B cell (primary cell): ENCODE results near the gene MOB2. TPM values are rescaled to one million over a fixed set of nuclear protein-coding genes. Genes with fewer than 3 reads are reported as not detected.

Experiments used
- ATAC-seq: fragments of 200-7000 bp; cut with Tn5 transposase; one replicate; pipeline ENCODE4 v1.10.0; 2021; ENCODE audit warnings: low read depth, mild to moderate bottlenecking, moderate number of reproducible peaks, moderate library complexity
- CTCF ChIA-PET: fragments of 350-600 bp; sonication (Branson Sonifier 250); formaldehyde crosslinking; loops from one replicate; lab custom pipeline; 2021; ENCODE audit warnings: antibody characterized with exemption, inconsistent platforms; lab: Charles Lee
- POLR2A ChIA-PET: fragments of 350-600 bp; sonication (Branson Sonifier 250); formaldehyde crosslinking; loops from one replicate; lab custom pipeline; 2021; ENCODE audit warnings: antibody characterized with exemption; lab: Charles Lee
- DNase-seq: peaks from one replicate; pipeline ENCODE4 v3.0.0; 2013
- H2AFZ ChIP-seq: 2 replicates; pipeline ENCODE4 v1.6.1; 2012; ENCODE audit warnings: mild to moderate bottlenecking, low read depth, low read length; ENCODE audit not compliant: insufficient read depth, poor library complexity, severe bottlenecking
- H3K27ac ChIP-seq, 2 donors: 1 replicate in 1 of 2; 2 replicates in 1 of 2; pipeline ENCODE4 v1.5.1; 2012 to 2013; ENCODE audit warnings: low read length in 2 of 2, mild to moderate bottlenecking in 2 of 2, moderate library complexity in 1 of 2
- H3K27me3 ChIP-seq, 4 experiments: fragments of 200-600 bp in 1 of 4; sonication (generic) in 1 of 4; replicated peaks in 1 of 4; 1 replicate in 2 of 4; 2 replicates in 2 of 4; pipeline versions ENCODE4 v1.6.1 to v1.7.0; 2013 to 2016; ENCODE audit warnings: low read length in 3 of 4, mild to moderate bottlenecking in 2 of 4, mixed read lengths in 1 of 4, moderate library complexity in 1 of 4; ENCODE audit not compliant: insufficient read depth in 4 of 4, control insufficient read depth in 3 of 4; ENCODE audit errors: control extremely low read depth in 1 of 4
- H3K36me3 ChIP-seq, 2 experiments: replicated peaks in 1 of 2; 1 replicate in 1 of 2; 2 replicates in 1 of 2; pipeline versions ENCODE4 v1.6.1 to v1.7.1; 2013; ENCODE audit warnings: low read length in 1 of 2; ENCODE audit not compliant: insufficient read depth in 2 of 2, control insufficient read depth in 1 of 2; ENCODE audit errors: control extremely low read depth in 1 of 2, extremely low read depth in 1 of 2
- H3K4me1 ChIP-seq, 2 donors: fragments of 200-600 bp in 1 of 2; sonication (generic) in 1 of 2; 1 replicate in 1 of 2; 2 replicates in 1 of 2; pipeline versions ENCODE4 v1.5.1 to v1.6.1; 2013 to 2017; ENCODE audit warnings: low read length in 2 of 2; ENCODE audit not compliant: control insufficient read depth in 2 of 2, insufficient read depth in 2 of 2
- H3K4me2 ChIP-seq: replicated peaks from 2 replicates; pipeline ENCODE3; 2012; ENCODE audit warnings: mild to moderate bottlenecking, low read depth, low read length; ENCODE audit not compliant: poor library complexity, severe bottlenecking
- H3K4me3 ChIP-seq, 5 experiments: fragments of 200-600 bp in 1 of 5; sonication (generic) in 1 of 5; 1 replicate in 3 of 5; 2 replicates in 2 of 5; pipeline versions ENCODE4 v1.5.1 to v1.7.0; 2011 to 2016; ENCODE audit warnings: low read length in 4 of 5, mild to moderate bottlenecking in 4 of 5, low read depth in 2 of 5, control low read depth in 1 of 5, moderate library complexity in 1 of 5; ENCODE audit not compliant: insufficient read depth in 1 of 5; ENCODE audit errors: control extremely low read depth in 1 of 5, extremely low read depth in 1 of 5
- H3K79me2 ChIP-seq: fragments of 200-600 bp; sonication (generic); one replicate; pipeline ENCODE4 v1.6.0; 2016; ENCODE audit warnings: low read length; ENCODE audit not compliant: control insufficient read depth, insufficient read depth
- H3K9ac ChIP-seq: fragments of 200-600 bp; sonication (generic); 2 replicates; pipeline ENCODE4 v1.6.1; 2017; ENCODE audit warnings: mild to moderate bottlenecking, low read length, moderate library complexity
- H3K9me3 ChIP-seq, 3 donors: one replicate each; pipeline versions ENCODE4 v1.6.1 to v1.7.1; 2013; ENCODE audit warnings: low read length in 2 of 3; ENCODE audit not compliant: control insufficient read depth in 2 of 3, insufficient read depth in 1 of 3; ENCODE audit errors: control extremely low read depth in 1 of 3
- H4K20me1 ChIP-seq: 2 replicates; pipeline ENCODE4 v1.6.0; 2012; ENCODE audit warnings: mild to moderate bottlenecking, low read length; ENCODE audit not compliant: insufficient read depth, control insufficient read depth, poor library complexity, severe bottlenecking
- H3K27ac Mint-ChIP-seq: one replicate; pipeline ENCODE4 v1.8.0; 2021; ENCODE audit warnings: mixed read lengths
- H3K27me3 Mint-ChIP-seq: one replicate; pipeline ENCODE4 v1.8.0; 2021; ENCODE audit warnings: mixed read lengths
- H3K4me1 Mint-ChIP-seq: one replicate; pipeline ENCODE4 v1.8.0; 2021; ENCODE audit warnings: mixed read lengths
- H3K4me3 Mint-ChIP-seq: one replicate; pipeline ENCODE4 v1.8.0; 2021; ENCODE audit warnings: mixed read lengths
- H3K9me3 Mint-ChIP-seq: one replicate; pipeline ENCODE4 v1.8.0; 2022; ENCODE audit warnings: mixed read lengths; ENCODE audit not compliant: insufficient read depth
- EZH2 ChIP-seq: IDR thresholded peaks from 2 replicates; pipeline ENCODE4 v1.6.1; 2012; ENCODE audit warnings: borderline replicate concordance, low read depth, mild to moderate bottlenecking, moderate library complexity, low read length; ENCODE audit not compliant: insufficient read depth, poor library complexity, severe bottlenecking
- WGBS: methylation state at CpG from one replicate; pipeline ENCODE4 v1.1.5; 2013; ENCODE audit warnings: missing lambda C conversion rate; ENCODE audit not compliant: insufficient coverage; 5-methylcytosine and 5-hydroxymethylcytosine counted together
- intact Hi-C: fragments of 100-400 bp; cut with micrococcal nuclease; formaldehyde crosslinking; loops from one replicate; pipeline ENCODE4 v1.10.0; 2022
- polyA plus RNA-seq: library from polyadenylated mRNA; depleted of rRNA; stranded (reverse); fragments of >200 nt; gene quantifications from 2 replicates; pipeline ENCODE4 v1.2.3, GENCODE V29; 2012
- total RNA-seq, 2 donors: library from RNA; stranded (reverse); fragments of 120-200 nt in 1 of 2; gene quantifications; 1 replicate in 1 of 2; 2 replicates in 1 of 2; pipeline versions ENCODE4 v1.2.3 to v1.2.4, GENCODE V29; 2013 to 2022
- TF ChIP-seq, protein P1 (sequence below): fragments of 200-600 bp; IDR thresholded peaks from one replicate; pipeline ENCODE4 v1.8.0; 2022; ENCODE audit warnings: antibody characterized with exemption, mild to moderate bottlenecking

The MOB2 gene
- total and polyA plus RNA-seq, 2 donors (not counting 1 experiment from before 2014, with no cell fraction given) = 55.7 to 57.6 TPM

DNA sequence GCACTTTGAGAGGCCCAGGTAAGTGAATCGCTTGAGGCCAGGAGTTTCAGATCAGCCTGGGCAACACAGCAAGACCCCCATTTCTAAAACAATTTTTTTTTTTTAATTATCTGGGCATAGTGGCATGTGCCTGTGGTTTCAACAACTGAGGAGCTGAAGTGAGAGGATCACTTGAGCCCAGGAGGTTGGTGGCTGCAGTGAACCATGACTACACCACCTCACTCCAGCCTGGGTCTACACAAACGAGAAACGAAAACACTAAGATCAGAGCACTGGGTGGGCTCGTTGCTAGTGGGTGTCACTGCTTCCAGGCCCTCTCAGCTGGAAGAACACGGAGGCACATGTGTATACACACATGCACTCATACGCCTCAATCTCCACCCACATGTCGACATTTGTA, 4.1 kb upstream of the MOB2 start:
- H3K27ac Mint-ChIP-seq = no peak overlapping the region
- H3K27me3 Mint-ChIP-seq = no peaks in the 10 kb centered on the region
- H3K4me1 Mint-ChIP-seq = peaks cover 55% of the 10 kb centered on the region
- H3K4me3 Mint-ChIP-seq = no peak overlapping the region
- peaks cover under 1% of the 10 kb centered on the region for H3K9me3 Mint-ChIP-seq
- no peak overlapping the region for H2AFZ ChIP-seq
- peaks cover 95% of the 10 kb centered on the region for H4K20me1 ChIP-seq
- ChIA-PET CTCF (no interaction called here), POLR2A (no interaction called here)
- no peak overlapping the region for H3K27ac ChIP-seq
- H3K4me1 ChIP-seq = peaks cover 28 to 42% of the 10 kb centered on the region in 2 donors
- 66% methylated on average over 6 of the region's 7 CpGs for WGBS
- H3K4me2 ChIP-seq = no peak overlapping the region
- TF ChIP-seq, protein P1, sequence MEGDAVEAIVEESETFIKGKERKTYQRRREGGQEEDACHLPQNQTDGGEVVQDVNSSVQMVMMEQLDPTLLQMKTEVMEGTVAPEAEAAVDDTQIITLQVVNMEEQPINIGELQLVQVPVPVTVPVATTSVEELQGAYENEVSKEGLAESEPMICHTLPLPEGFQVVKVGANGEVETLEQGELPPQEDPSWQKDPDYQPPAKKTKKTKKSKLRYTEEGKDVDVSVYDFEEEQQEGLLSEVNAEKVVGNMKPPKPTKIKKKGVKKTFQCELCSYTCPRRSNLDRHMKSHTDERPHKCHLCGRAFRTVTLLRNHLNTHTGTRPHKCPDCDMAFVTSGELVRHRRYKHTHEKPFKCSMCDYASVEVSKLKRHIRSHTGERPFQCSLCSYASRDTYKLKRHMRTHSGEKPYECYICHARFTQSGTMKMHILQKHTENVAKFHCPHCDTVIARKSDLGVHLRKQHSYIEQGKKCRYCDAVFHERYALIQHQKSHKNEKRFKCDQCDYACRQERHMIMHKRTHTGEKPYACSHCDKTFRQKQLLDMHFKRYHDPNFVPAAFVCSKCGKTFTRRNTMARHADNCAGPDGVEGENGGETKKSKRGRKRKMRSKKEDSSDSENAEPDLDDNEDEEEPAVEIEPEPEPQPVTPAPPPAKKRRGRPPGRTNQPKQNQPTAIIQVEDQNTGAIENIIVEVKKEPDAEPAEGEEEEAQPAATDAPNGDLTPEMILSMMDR = no peak
- no peak for TF ChIP-seq EZH2
- H3K36me3 ChIP-seq = no peaks in the 10 kb centered on the region
- no peak overlapping the region for H3K9ac ChIP-seq
- H3K4me3 ChIP-seq = no peak overlapping the region
- intact Hi-C loops = no loop called here
- ATAC-seq = no peak
- peaks cover 96% of the 10 kb centered on the region for H3K79me2 ChIP-seq
- peaks cover 0 to 8% (median 0%) of the 10 kb centered on the region in 3 donors for H3K9me3 ChIP-seq
- DNase-seq = no peak
- no peaks in the 10 kb centered on the region for H3K27me3 ChIP-seq

DNA sequence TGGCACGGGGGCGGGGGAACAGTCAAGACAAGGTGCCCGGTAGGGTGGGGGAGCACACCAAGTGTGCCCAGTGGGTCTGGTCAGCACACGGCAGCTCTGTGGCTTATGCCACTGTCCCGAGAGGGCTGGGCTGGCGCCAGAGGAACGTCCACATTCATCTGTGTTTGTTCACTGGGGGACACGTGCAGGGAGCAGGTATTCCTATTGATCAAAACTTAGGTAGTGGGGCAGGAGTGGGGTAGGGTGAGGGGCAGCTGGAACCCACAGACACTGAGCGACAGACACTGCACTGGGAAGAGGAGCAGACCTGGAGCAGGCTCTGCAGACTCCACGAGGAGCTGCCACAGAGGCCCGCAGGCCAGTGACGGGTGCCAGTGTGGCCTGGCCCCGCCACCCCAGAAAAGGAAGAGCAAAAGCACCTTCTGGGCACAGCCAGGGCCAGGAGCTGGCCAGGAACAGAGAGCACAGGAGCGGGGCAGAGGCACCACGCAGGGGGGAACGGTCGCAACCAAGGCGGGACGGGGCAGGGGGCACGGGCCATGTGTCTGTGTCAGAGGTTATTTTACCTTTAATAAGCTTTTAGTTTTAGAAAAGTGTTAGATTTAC, 2.1 kb upstream of the MOB2 start:
- Histone ChIP-seq H4K20me1 (peaks cover 100% of the 10 kb centered on the region), H3K79me2 (peaks cover 96% of the 10 kb centered on the region), H3K27ac (no peak overlapping the region), H3K27me3 (no peaks in the 10 kb centered on the region), H3K4me1 (peaks cover 26 to 45% of the 10 kb centered on the region in 2 donors), H3K4me3 (no peak overlapping the region), H2AFZ (no peak overlapping the region), H3K9me3 (peaks cover 0 to 8% (median 0%) of the 10 kb centered on the region in 3 donors), H3K4me2 (no peak overlapping the region), H3K9ac (no peak overlapping the region), H3K36me3 (peaks cover 0 to 2% of the 10 kb centered on the region in 2 experiments)
- Mint-ChIP-seq H3K4me3 (no peak overlapping the region), H3K27ac (no peak overlapping the region), H3K27me3 (no peaks in the 10 kb centered on the region), H3K4me1 (peaks cover 53% of the 10 kb centered on the region), H3K9me3 (no peaks in the 10 kb centered on the region)
- POLR2A ChIA-PET = no interaction called here
- ATAC-seq (no peak), DNase-seq (no peak)
- CTCF ChIA-PET = no interaction called here
- WGBS = 96% methylated on average over 14 of the region's 20 CpGs
- TF ChIP-seq EZH2 = no peak
- intact Hi-C loops = no loop called here
